ENCODE measurements around the gene UCP2.

Gene UCP2

GRCh38 chr11:74014880-74015279 lies 32.2 kb upstream of the UCP2 start:
- H3K36me3 Mint-ChIP-seq (ENCODE audit: low read depth): peaks cover 69% of the 10 kb centered on the region
- DNase-seq: no peak
- no peaks in the 10 kb centered on the region for H3K9me3 Mint-ChIP-seq
- H3K27ac Mint-ChIP-seq: no peak overlapping the region
- no peak overlapping the region for H3K4me3 Mint-ChIP-seq
- peaks cover 72% of the 10 kb centered on the region for H3K4me1 Mint-ChIP-seq (ENCODE audit: low read depth)
- no peaks in the 10 kb centered on the region for H3K27me3 Mint-ChIP-seq

GRCh38 chr11:74013141-74013540 lies 30.5 kb upstream of the UCP2 start:
- peaks cover 86% of the 10 kb centered on the region for H3K4me1 Mint-ChIP-seq (ENCODE audit: low read depth)
- no peak for DNase-seq
- H3K9me3 Mint-ChIP-seq: no peaks in the 10 kb centered on the region
- no peaks in the 10 kb centered on the region for H3K27me3 Mint-ChIP-seq
- H3K4me3 Mint-ChIP-seq: no peak overlapping the region
- H3K36me3 Mint-ChIP-seq (ENCODE audit: low read depth): peaks cover 66% of the 10 kb centered on the region
- no peak overlapping the region for H3K27ac Mint-ChIP-seq

- H3K27me3 Mint-ChIP-seq: no peaks in the 10 kb centered on the region
- peaks cover 58% of the 10 kb centered on the region for H3K36me3 Mint-ChIP-seq (ENCODE audit: low read depth)
- H3K9me3 Mint-ChIP-seq: no peaks in the 10 kb centered on the region
- DNase-seq: no peak
- H3K4me1 Mint-ChIP-seq (ENCODE audit: low read depth): peaks cover 93% of the 10 kb centered on the region
- H3K4me3 Mint-ChIP-seq: no peak overlapping the region
- H3K27ac Mint-ChIP-seq: peak overlapping the region; percentile 94
These were observed 29.6 kb upstream of the UCP2 start for GRCh38 chr11:74012074-74012809.

- Mint-ChIP-seq H3K27me3 (no peaks in the 10 kb centered on the region), H3K9me3 (no peaks in the 10 kb centered on the region), H3K27ac (peak overlapping the region; percentile 94), H3K36me3 (ENCODE audit: low read depth) (peaks cover 50% of the 10 kb centered on the region), H3K4me1 (ENCODE audit: low read depth) (peaks cover 92% of the 10 kb centered on the region), H3K4me3 (peak overlapping the region; percentile 14)
- peak; percentile 61 for DNase-seq
These were observed 28.9 kb upstream of the UCP2 start for GRCh38 chr11:74011360-74012073.

GRCh38 chr11:74010306-74011300 lies 28.0 kb upstream of the UCP2 start:
- Mint-ChIP-seq H3K36me3 (ENCODE audit: low read depth) (peaks cover 41% of the 10 kb centered on the region), H3K9me3 (no peaks in the 10 kb centered on the region), H3K4me3 (peak overlapping the region; percentile 14), H3K27ac (peak overlapping the region; percentile 94), H3K27me3 (no peaks in the 10 kb centered on the region), H3K4me1 (ENCODE audit: low read depth) (peaks cover 93% of the 10 kb centered on the region)
- DNase-seq: no peak

GRCh38 chr11:74009675-74010305 lies 27.1 kb upstream of the UCP2 start:
- H3K9me3 Mint-ChIP-seq: no peaks in the 10 kb centered on the region
- peaks cover 37% of the 10 kb centered on the region for H3K36me3 Mint-ChIP-seq (ENCODE audit: low read depth)
- H3K27ac Mint-ChIP-seq: peak overlapping the region; percentile 94
- H3K4me3 Mint-ChIP-seq: no peak overlapping the region
- no peaks in the 10 kb centered on the region for H3K27me3 Mint-ChIP-seq
- no peak for DNase-seq
- peaks cover 93% of the 10 kb centered on the region for H3K4me1 Mint-ChIP-seq (ENCODE audit: low read depth)

GRCh38 chr11:74009230-74009547 lies 26.5 kb upstream of the UCP2 start:
- no peak for DNase-seq
- no peaks in the 10 kb centered on the region for H3K9me3 Mint-ChIP-seq
- no peaks in the 10 kb centered on the region for H3K27me3 Mint-ChIP-seq
- peak overlapping the region; percentile 80 for H3K27ac Mint-ChIP-seq
- peaks cover 31% of the 10 kb centered on the region for H3K36me3 Mint-ChIP-seq (ENCODE audit: low read depth)
- no peak overlapping the region for H3K4me3 Mint-ChIP-seq
- H3K4me1 Mint-ChIP-seq (ENCODE audit: low read depth): peaks cover 93% of the 10 kb centered on the region

- H3K4me1 Mint-ChIP-seq (ENCODE audit: low read depth): peaks cover 92% of the 10 kb centered on the region
- no peak within 1 kb of the TSS for H3K4me3 Mint-ChIP-seq
- DNase-seq: no peak
- peaks cover 29% of the 10 kb centered on the region for H3K36me3 Mint-ChIP-seq (ENCODE audit: low read depth)
- no peaks in the 10 kb centered on the region for H3K9me3 Mint-ChIP-seq
- no peaks in the 10 kb centered on the region for H3K27me3 Mint-ChIP-seq
- peak within 1 kb of the TSS; percentile 94 for H3K27ac Mint-ChIP-seq
These were observed 26.0 kb upstream of the UCP2 start, which contains the start of gene UCP3 for GRCh38 chr11:74008373-74009229. TSS of gene UCP3 (minus strand) at chr11:74009085. CDS start at chr11:74007042, 2,043 bp downstream.

- H3K4me3 Mint-ChIP-seq: no peak overlapping the region
- no peaks in the 10 kb centered on the region for H3K27me3 Mint-ChIP-seq
- H3K27ac Mint-ChIP-seq: peak overlapping the region; percentile 80
- H3K4me1 Mint-ChIP-seq (ENCODE audit: low read depth): peaks cover 84% of the 10 kb centered on the region
- no peaks in the 10 kb centered on the region for H3K9me3 Mint-ChIP-seq
- DNase-seq: no peak
- H3K36me3 Mint-ChIP-seq (ENCODE audit: low read depth): peaks cover 30% of the 10 kb centered on the region
These were observed 25.2 kb upstream of the UCP2 start for GRCh38 chr11:74007691-74008372.

- H3K9me3 Mint-ChIP-seq: no peaks in the 10 kb centered on the region
These were observed 24.2 kb upstream of the UCP2 start for GRCh38 chr11:74006743-74007304.

GRCh38 chr11:74005721-74006517 lies 23.3 kb upstream of the UCP2 start:
- Mint-ChIP-seq H3K4me1 (ENCODE audit: low read depth) (peaks cover 71% of the 10 kb centered on the region), H3K27ac (peak overlapping the region; percentile 91), H3K4me3 (no peak overlapping the region), H3K27me3 (no peaks in the 10 kb centered on the region), H3K36me3 (ENCODE audit: low read depth) (peaks cover 29% of the 10 kb centered on the region), H3K9me3 (no peaks in the 10 kb centered on the region)
- DNase-seq: no peak

More at GRCh38 chr11:74006743-74007304, 24.2 kb upstream of the UCP2 start:
- Mint-ChIP-seq H3K27ac (peak overlapping the region; percentile 45), H3K4me1 (ENCODE audit: low read depth) (peaks cover 74% of the 10 kb centered on the region), H3K27me3 (no peaks in the 10 kb centered on the region), H3K36me3 (ENCODE audit: low read depth) (peaks cover 26% of the 10 kb centered on the region), H3K4me3 (no peak overlapping the region)
- no peak for DNase-seq
